Choroid plexus epithelial cell (primary cell): ENCODE data around the gene TMEM9.

Source experiments
- DNase-seq: peaks from one replicate; pipeline ENCODE4 v3.0.0-alpha.2; 2010; ENCODE audit warnings: low read depth
- H3K4me3 ChIP-seq: 2 replicates; pipeline ENCODE4 v1.5.1; 2011; ENCODE audit warnings: low read depth, mild to moderate bottlenecking, control low read depth, low read length, moderate library complexity
- CTCF ChIP-seq: conservative IDR thresholded peaks from 2 replicates; pipeline ENCODE4 v1.5.1; 2011; ENCODE audit warnings: low read depth, mild to moderate bottlenecking, control low read depth, inconsistent platforms, low read length, moderate library complexity

TMEM9 gene

DNA sequence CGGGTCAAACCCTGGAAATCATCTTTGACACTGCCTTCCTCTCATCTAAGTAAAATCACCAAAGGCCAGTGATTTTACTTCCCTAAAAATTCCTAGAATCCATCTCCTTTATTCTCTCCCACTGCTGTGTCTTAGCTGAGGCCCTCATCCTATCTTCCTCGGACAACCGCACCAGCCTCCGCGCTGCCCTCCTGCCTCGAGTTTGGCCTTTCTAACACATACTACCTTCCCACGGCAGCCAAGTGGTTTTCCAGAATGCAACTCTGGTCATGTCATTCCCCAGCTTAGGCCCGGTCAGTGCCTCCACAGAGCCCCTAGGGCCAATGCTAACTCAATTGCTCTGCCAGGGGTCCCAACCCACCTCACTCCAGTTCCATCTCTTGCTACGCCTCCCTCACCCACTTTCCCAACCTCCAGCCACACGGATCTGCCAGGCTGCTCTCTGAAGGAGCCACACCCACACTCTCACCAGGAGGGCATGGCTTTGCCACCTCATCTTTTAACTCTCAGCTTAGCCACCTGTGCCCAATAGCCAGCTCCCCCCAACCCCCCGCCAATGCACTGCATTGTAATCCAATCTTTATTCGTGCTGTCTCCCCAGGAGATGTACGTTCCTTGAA lies 6.8 kb downstream of the TMEM9 start:
- no peak for TF ChIP-seq CTCF
- H3K4me3 ChIP-seq: no peak overlapping the region
- DNase-seq: no peak

GRCh38 chr1:201146626-201147390 lies 7.5 kb downstream of the TMEM9 start:
- H3K4me3 ChIP-seq: no peak overlapping the region
- TF ChIP-seq CTCF: no peak
- DNase-seq: no peak

GRCh38 chr1:201145816-201146215 lies 8.5 kb downstream of the TMEM9 start:
- DNase-seq: no peak
- TF ChIP-seq CTCF: no peak
- H3K4me3 ChIP-seq: no peak overlapping the region

GRCh38 chr1:201145132-201145531 lies 9.1 kb downstream of the TMEM9 start:
- no peak for TF ChIP-seq CTCF

GRCh38 chr1:201144701-201145100 lies 9.6 kb downstream of the TMEM9 start:
- TF ChIP-seq CTCF: no peak
- no peak overlapping the region for H3K4me3 ChIP-seq
- DNase-seq: no peak

More at GRCh38 chr1:201145132-201145531, 9.1 kb downstream of the TMEM9 start:
- no peak for DNase-seq
- H3K4me3 ChIP-seq: no peak overlapping the region

DNA sequence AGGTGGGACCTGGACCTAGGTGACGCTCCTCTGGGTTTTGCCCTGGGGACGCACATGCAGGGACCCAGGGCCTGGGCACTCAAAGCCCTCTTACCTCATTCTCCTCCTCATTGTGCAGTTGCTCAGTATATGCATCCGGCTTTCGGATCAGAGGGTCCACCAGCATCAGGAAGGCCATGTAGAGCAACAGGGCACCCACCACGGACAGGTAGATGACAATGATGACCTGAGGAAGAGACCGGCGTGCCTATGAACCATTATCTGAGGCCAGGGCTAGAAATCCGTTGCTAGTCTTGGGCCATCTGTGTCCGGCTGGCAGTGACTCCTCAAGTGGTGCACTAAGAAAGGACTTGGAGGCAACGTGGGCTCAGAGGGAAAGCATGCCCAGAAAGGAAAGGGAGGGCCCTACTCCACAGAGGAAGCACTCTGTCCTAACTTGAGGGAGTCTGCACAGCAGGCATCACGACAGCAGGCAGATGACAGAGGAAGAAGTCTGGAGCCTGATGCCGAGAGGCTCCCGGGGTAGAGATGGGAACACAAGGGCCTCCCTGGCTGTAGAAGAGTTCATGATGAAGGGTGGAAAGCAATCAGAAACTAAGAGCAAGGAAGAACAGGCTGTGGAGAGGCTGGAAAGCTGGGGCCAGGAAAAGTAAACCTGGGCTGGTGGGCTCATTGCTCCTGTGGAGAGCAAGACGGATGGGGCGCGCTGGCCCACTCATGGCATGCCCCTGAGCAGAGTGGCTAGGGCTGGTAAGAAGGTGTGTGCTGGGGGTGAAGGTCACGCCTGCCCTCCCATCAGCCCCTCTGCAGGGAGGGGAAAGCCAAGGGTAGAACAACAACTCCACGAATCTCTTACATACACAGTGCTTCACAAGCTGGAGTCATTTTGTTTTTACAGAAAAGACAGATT lies 10.3 kb downstream of the TMEM9 start:
- no peak overlapping the region for H3K4me3 ChIP-seq
- TF ChIP-seq CTCF: no peak
- DNase-seq: no peak
